Motor neuron (in vitro differentiated cells): ENCODE results near the gene LRRC8B. TPM values are rescaled to one million over a fixed set of nuclear protein-coding genes. Genes with fewer than 3 reads are reported as not detected.
A peak's percentile ranks its signal among the peaks of the same experiment; 100 is the strongest.
"Not testable (repeated sequence)": the region's sequence is repeated elsewhere in the genome, so short reads cannot be mapped to it uniquely, and the experiment has no call there.

ENCODE experiments used
- ATAC-seq, 8 experiments: fragments of 200-7000 bp; cut with Tn5 transposase; replicated peaks in 6 of 8; 2 replicates each; pipeline ENCODE4 v1.8.0; 2021; ENCODE audit warnings: mild to moderate bottlenecking in 8 of 8, moderate library complexity in 8 of 8
- H3K27ac ChIP-seq, 2 donors: fragments of 250-450 bp; sonication (Bioruptor Pico); 2 replicates each; pipeline ENCODE4 v1.9.0; 2021; ENCODE audit warnings: antibody characterized with exemption in 2 of 2, mild to moderate bottlenecking in 2 of 2, moderate library complexity in 1 of 2
- H3K4me1 ChIP-seq, 2 donors: fragments of 250-450 bp; sonication (Bioruptor Pico); replicated peaks in 1 of 2; 2 replicates each; pipeline ENCODE4 v1.6.1; 2021; ENCODE audit warnings: antibody characterized with exemption in 2 of 2, mild to moderate bottlenecking in 2 of 2, moderate library complexity in 1 of 2
- H3K4me3 ChIP-seq, 5 donors: fragments of 250-450 bp; sonication (Bioruptor Pico); 2 replicates each; pipeline ENCODE4 v1.9.0; 2021; ENCODE audit warnings: antibody characterized with exemption in 5 of 5, mild to moderate bottlenecking in 5 of 5, moderate library complexity in 4 of 5
- WGBS, 10 experiments: fragments of 450-650 bp; shearing (Covaris generic); methylation state at CpG; one replicate each; pipeline ENCODE4 v1.0.0; 2022; 5-methylcytosine and 5-hydroxymethylcytosine counted together
- in situ Hi-C, 9 experiments: fragments of 400-800 bp; cut with MboI; loops; one replicate each; pipeline ENCODE4 v1.15.0; 2021; ENCODE audit warnings: low sequenced_read_pairs in 9 of 9, low pct_unique_long_range_greater_than_20kb in 2 of 9; ENCODE audit not compliant: unreplicated experiment in 9 of 9
- total RNA-seq, 8 experiments: library from RNA; unstranded; fragments of 300-600 nt; gene quantifications; 2 replicates each; pipeline versions ENCODE4 v1.2.3 to v1.2.4, GENCODE V29; 2022

Gene LRRC8B
- total RNA-seq, 8 experiments from 2014 or later: 4.2 to 37.3 (median 16.5) TPM

DNA sequence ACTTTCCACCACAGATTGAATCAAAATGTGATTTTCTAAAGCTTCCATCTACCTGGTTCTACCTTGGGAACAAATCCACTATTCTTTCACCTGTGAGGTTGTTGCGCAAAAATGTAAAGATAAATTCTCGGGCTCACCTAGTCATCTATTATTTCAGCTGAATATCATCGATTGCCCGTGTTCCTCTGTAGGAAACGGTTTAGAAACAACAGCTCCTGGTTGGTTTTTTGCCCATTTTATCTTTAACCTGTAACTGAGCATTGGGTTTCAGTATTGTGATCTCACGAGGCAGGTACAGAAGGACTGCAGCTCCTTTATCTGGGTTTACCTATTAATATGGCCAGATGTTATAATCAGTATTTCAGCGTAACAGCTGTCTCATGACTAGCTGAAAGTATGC lies 55.4 kb downstream of the LRRC8B start:
- H3K4me1 ChIP-seq: peaks cover 8 to 9% of the 10 kb centered on the region in 2 donors
- WGBS, 10 experiments: 74 to 100% (median 96%) methylated on average over 4 to 7 of the region's 7 CpGs; no CpG with 5 or more reads in 1 of the 10 experiments
- H3K27ac ChIP-seq: no peak overlapping the region
- no peak for ATAC-seq
- H3K4me3 ChIP-seq: no peak overlapping the region
- in situ Hi-C loops: no loop called here

DNA sequence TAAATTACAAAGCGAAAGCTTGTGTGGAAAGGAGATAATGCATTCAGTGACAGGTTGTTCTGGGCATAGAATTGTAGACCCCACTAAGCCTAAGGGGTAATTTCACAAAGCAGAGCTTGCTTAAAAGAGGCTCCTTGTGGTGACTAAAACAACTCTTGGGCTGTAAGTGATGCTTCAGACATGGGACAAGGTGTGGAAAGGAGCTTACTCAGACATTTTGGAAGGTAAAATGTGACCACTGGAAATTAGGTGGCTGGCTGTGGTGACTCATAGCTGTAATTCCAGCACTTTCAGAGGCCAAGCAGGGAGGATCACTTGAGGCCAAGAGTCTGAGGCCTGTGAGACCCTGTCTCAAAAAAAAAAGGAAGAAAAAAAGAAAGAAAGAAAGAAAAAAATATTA lies 57.2 kb downstream of the LRRC8B start:
- no peak overlapping the region for H3K4me3 ChIP-seq
- ATAC-seq: no peak
- H3K4me1 ChIP-seq: no peaks in the 10 kb centered on the region
- in situ Hi-C loops: no loop called here
- H3K27ac ChIP-seq: no peak overlapping the region
- WGBS, 10 experiments: 82 to 100% (median 97%) methylated on average over 1 of the region's 1 CpG; no CpG with 5 or more reads in 2 of the 10 experiments

DNA sequence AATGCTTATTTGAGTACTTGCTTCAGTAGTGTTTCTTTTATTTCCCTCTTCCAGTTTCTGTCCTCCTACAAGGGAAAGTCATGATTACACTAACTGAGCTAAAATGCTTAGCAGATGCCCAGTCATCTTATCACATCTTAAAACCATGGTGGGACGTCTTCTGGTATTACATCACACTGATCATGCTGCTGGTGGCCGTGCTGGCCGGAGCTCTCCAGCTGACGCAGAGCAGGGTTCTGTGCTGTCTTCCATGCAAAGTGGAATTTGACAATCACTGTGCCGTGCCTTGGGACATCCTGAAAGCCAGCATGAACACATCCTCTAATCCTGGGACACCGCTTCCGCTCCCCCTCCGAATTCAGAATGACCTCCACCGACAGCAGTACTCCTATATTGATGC lies 57.9 kb downstream of the LRRC8B start:
- Histone ChIP-seq H3K27ac (no peak overlapping the region), H3K4me1 (peaks cover 0 to 3% of the 10 kb centered on the region in 2 donors), H3K4me3 (no peak overlapping the region)
- in situ Hi-C loops: no loop called here
- 80 to 100% (median 96%) methylated on average over 1 to 9 of the region's 9 CpGs; no CpG with 5 or more reads in 2 of the 10 experiments for WGBS, 10 experiments
- no peak for ATAC-seq

DNA sequence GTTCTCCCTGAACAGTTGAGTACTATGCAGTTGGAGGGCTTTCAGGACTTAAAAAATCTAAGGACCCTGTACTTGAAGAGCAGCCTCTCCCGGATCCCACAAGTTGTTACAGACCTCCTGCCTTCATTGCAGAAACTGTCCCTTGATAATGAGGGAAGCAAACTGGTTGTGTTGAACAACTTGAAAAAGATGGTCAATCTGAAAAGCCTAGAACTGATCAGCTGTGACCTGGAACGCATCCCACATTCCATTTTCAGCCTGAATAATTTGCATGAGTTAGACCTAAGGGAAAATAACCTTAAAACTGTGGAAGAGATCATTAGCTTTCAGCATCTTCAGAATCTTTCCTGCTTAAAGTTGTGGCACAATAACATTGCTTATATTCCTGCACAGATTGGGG lies 59.6 kb downstream of the LRRC8B start:
- in situ Hi-C loops: no loop called here
- H3K4me1 ChIP-seq: peaks cover 0 to 6% of the 10 kb centered on the region in 2 donors
- WGBS, 10 experiments: 88 to 100% (median 100%) methylated on average over 1 to 2 of the region's 2 CpGs; no CpG with 5 or more reads in 1 of the 10 experiments
- no peak for ATAC-seq
- H3K4me3 ChIP-seq: no peak overlapping the region
- H3K27ac ChIP-seq: no peak overlapping the region

DNA sequence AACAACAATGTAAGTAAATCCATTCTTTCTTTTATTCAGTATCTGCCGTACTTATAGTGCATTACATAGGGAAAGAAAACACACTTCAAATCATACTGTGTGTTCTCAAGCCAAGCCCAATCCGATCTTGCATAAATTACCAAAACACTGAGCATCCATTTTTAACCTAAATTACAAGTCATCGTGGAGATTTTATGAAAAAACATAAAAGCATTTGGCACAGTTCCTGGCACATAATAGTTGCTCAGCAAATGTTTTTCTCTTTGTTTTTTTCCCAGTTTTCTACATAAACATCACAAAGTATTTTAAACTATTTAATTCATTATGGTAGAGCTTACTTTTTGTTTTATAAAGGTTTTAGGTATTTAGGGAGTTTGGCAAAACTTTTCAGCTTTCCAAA lies 60.2 kb downstream of the LRRC8B start:
- no peak for ATAC-seq
- H3K4me3 ChIP-seq: no peak overlapping the region
- in situ Hi-C loops: no loop called here
- whole genome bisulfite sequencing, 10 experiments: 14 to 100% (median 89%) methylated on average over 1 to 3 of the region's 3 CpGs
- H3K4me1 ChIP-seq: peaks cover 0 to 6% of the 10 kb centered on the region in 2 donors
- no peak overlapping the region for H3K27ac ChIP-seq

DNA sequence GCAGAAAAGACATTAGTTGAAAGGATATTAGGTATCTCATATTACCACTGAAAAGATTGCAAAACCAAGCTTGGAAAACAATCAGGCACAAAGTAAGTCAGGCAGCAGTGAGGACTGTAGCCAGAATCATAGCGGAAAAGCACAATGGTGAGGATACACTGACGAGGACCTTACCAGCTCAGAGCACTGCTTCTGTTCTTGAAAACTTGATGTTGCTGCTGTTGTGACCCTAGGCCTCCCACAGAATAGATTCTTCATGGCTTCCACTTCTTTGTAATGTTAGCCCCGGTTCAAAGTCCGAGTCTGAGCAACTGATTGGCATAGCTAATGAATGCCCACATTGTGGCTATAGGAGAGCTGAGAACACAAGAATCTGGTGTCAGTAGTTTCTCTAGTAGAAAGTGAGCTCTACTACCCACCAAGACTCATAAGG lies 63.1 kb downstream of the LRRC8B start:
- WGBS, 10 experiments: 47 to 100% (median 76%) methylated on average over 1 to 4 of the region's 4 CpGs; no CpG with 5 or more reads in 4 of the 10 experiments
- H3K27ac ChIP-seq: no peak overlapping the region
- in situ Hi-C loops: no loop called here
- peaks cover 0 to 6% of the 10 kb centered on the region in 2 donors for H3K4me1 ChIP-seq
- no peak overlapping the region for H3K4me3 ChIP-seq
- ATAC-seq: peak in 3 of 8 experiments; percentile 14 to 32 (median 20)

DNA sequence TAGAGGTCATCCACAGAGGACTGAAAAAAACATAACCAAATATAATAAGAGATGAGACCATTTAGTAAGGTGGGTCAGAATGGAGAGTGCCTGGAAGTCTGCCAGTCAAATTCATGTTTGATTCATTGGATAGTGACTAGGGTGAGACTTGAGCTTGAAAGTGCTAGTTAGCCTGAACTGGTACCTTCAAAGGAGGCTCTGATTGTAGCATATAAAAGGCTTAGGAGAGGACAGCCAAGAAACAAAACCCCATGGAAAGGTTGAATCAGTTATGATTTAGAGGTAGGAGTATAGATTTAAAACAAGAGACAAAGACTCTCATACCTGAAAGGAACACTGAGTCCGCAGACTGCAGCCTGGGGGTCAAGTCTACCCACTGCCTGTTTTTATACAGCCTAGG lies 63.9 kb downstream of the LRRC8B start:
- Histone ChIP-seq H3K4me1 (peaks cover 0 to 6% of the 10 kb centered on the region in 2 donors), H3K4me3 (no peak overlapping the region), H3K27ac (no peak overlapping the region)
- in situ Hi-C loops: no loop called here
- WGBS, 10 experiments: 92 to 100% (median 100%) methylated on average over 1 of the region's 1 CpG; no CpG with 5 or more reads in 3 of the 10 experiments
- no peak for ATAC-seq

DNA sequence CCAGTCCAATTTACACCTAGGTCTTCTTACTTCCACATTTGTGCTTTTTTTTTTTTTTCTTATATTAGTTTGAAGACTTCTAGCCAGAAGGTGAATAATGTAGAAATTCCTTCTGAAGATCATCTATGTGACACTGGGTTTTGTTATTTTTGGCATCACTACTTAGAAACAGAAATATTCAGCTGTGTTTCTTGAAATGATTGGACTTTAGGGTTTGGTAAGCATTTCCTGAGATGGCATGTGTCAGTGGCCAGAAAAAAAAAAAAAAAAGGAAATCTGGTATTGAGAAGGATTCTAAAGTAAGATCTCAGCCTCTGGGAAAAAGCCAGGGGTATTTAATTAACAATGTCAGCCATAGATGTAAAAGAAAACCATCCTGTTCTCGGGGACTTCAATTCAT lies 64.9 kb downstream of the LRRC8B start:
- no peak for ATAC-seq
- in situ Hi-C loops: no loop called here
- 60 to 100% (median 84%) methylated on average over 1 of the region's 1 CpG; no CpG with 5 or more reads in 2 of the 10 experiments for WGBS, 10 experiments
- no peak overlapping the region for H3K4me3 ChIP-seq
- H3K27ac ChIP-seq: no peak overlapping the region
- peaks cover 4 to 6% of the 10 kb centered on the region in 2 donors for H3K4me1 ChIP-seq

DNA sequence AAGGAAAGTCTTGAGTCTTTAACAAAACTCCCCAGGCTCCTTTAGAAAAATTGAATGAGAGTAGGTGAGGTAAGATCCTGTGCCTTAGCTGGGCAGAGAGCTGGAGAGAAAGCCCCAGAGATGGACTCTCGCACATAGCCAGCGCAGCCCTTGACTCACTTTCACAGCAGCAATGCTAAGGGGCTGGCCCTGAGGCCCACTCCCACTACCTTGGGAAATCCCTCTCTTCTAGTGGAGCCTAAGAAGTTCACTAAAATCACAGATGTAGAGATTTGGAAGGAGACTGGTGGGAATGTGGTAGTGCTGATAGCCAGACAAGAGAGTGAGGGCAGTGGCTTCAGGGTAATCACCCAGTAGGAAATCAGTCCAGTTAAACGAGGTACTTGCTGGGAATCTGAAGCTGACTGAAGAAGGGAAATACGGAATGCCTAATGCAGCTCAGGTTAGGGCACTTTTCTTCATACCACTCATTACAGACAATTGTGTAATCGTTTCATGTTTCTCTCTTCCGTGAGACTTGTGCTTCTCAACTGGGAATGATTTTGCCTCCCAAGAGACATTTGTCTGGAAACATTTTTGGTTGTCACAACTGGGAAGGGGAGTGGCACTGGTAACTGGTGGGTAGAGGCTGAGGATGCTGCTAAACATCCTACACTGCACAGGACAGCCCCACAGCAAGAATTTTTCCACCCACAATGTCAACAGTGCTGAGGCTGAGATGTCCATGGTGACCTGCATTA lies 65.9 kb downstream of the LRRC8B start:
- ATAC-seq: peak in 2 of 8 experiments; percentile 26 to 39
- 46 to 100% (median 94%) methylated on average over 2 to 6 of the region's 6 CpGs for WGBS, 10 experiments
- Histone ChIP-seq H3K27ac (no peak overlapping the region), H3K4me3 (no peak overlapping the region), H3K4me1 (peaks cover 4 to 6% of the 10 kb centered on the region in 2 donors)
- in situ Hi-C loops: no loop called here

DNA sequence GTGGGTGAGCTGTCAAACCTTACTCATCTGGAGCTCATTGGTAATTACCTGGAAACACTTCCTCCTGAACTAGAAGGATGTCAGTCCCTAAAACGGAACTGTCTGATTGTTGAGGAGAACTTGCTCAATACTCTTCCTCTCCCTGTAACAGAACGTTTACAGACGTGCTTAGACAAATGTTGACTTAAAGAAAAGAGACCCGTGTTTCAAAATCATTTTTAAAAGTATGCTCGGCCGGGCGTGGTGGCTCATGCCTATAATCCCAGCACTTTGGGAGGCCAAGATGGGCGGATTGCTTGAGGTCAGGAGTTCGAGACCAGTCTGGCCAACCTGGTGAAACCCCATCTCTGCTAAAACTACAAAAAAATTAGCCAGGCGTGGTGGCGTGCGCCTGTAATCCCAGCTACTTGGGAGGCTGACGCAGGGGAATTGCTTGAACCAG lies 68.3 kb downstream of the LRRC8B start:
- H3K27ac ChIP-seq, H3K4me3 ChIP-seq, in situ Hi-C loops, ATAC-seq: not testable (repeated sequence)
- H3K4me1 ChIP-seq: peaks cover 2 to 12% of the 10 kb centered on the region in 2 donors
- 79 to 98% (median 96%) methylated on average over 4 to 13 of the region's 13 CpGs for WGBS, 10 experiments

DNA sequence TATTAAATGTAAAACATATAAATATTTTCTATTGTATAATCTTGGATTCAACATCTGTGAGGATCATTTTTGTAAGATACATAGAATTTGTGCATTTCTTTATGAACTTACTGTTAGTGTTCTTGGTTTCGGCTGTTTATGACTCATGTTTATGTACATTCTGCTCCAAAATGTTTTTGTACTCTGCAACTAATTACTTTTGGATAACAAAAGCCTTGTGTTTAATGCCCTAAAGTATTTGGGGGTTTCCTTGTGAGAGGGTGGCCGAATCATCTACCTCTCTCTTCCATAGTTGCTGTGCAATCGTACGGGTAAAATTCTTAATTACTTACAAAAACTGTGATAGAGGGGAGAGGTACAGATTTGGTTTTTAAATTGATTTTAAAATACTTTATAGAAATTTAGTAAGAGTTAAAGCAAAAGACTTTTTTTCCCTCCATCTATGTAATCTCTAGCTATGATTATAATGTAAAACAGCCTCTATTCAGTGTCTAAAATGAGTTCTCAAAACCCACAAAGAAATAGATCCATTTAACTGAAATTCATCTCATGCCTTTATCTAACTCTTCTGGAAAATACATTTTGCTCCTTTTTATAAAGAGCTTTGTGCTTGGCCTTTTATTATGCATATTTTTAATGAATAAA lies 69.6 kb downstream of the LRRC8B start:
- ATAC-seq: peak in 1 of 8 experiments; percentile 23
- in situ Hi-C loops: no loop called here
- peaks cover 5 to 21% of the 10 kb centered on the region in 2 donors for H3K4me1 ChIP-seq
- 11 to 98% (median 84%) methylated on average over 1 to 4 of the region's 4 CpGs for WGBS, 10 experiments
- no peak overlapping the region for H3K27ac ChIP-seq
- no peak overlapping the region for H3K4me3 ChIP-seq

DNA sequence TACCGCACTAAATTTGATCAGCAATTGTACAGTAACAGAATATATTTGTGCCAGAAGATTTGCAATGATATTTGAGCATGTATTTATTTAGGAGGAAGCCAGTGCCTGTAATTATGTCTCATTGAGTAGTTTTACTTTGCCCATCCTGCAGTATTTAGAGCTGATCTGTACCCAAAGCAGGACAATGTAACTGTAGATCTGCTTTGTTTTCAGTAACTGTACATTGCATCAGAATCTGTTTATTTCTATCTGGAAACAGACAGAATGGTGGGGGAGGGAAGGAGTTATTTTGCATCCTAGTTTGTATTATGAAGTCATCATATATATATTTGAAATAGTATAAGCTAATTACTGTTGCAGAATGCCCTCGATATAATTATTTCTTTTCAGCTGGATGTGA lies 72.1 kb downstream of the LRRC8B start:
- peaks cover 5 to 23% of the 10 kb centered on the region in 2 donors for H3K4me1 ChIP-seq
- in situ Hi-C loops: no loop called here
- peak in 2 of 8 experiments; percentile 52 to 58 for ATAC-seq
- no peak overlapping the region for H3K27ac ChIP-seq
- H3K4me3 ChIP-seq: no peak overlapping the region
- WGBS, 10 experiments: 64 to 100% (median 85%) methylated on average over 1 to 2 of the region's 2 CpGs
